HCT116 (cell line): ENCODE data around the gene PINK1. TPM values are rescaled to one million over a fixed set of nuclear protein-coding genes. Genes with fewer than 3 reads are reported as not detected.

Experiments
- ATAC-seq: fragments of 200-7000 bp; cut with Tn5 transposase; 2 replicates; pipeline ENCODE4 v1.9.1; 2020; ENCODE audit warnings: mild to moderate bottlenecking, moderate library complexity
- BruUV-seq: library from RNA; stranded (reverse); fragments of 400-500 nt; replicated peaks from 2 replicates; lab custom pipeline; 2021; lab: Mats Ljungman, UMichigan
- CTCF ChIA-PET: fragments of 300-600 bp; sonication (Branson Sonifier 250); formaldehyde crosslinking; loops from one replicate; lab custom pipeline; 2021; ENCODE audit warnings: antibody characterized with exemption; lab: Charles Lee
- POLR2A ChIA-PET: fragments of 300-600, 350-600 bp; sonication (Branson Sonifier 250); formaldehyde crosslinking; loops from one replicate; lab custom pipeline; 2021; ENCODE audit warnings: antibody characterized with exemption; lab: Charles Lee
- RAD21 ChIA-PET, 2 experiments: fragments of 300-600 bp; sonication (Branson Sonifier 250); formaldehyde crosslinking; loops; one replicate each; lab custom pipeline; 2023; ENCODE audit warnings: low total read pairs in 2 of 2; ENCODE audit not compliant: uncharacterized antibody in 2 of 2, unreplicated experiment in 2 of 2, low non-redundant PET in 1 of 2; lab: Charles Lee
- DNase-seq: peaks from one replicate; pipeline ENCODE4 v3.0.0-alpha.2; 2010; ENCODE audit warnings: low read depth, low spot score
- H2AFZ ChIP-seq: fragments of 200-600 bp; shearing (Covaris generic), sonication (generic); 2 replicates; pipeline ENCODE4 v1.6.1; 2017; ENCODE audit warnings: low read depth, mixed run types, mixed read lengths, antibody characterized with exemption, low read length; ENCODE audit not compliant: poor library complexity, severe bottlenecking
- H3K27ac ChIP-seq: 2 replicates; pipeline ENCODE4 v1.5.1; 2012; ENCODE audit warnings: low read depth, low read length
- H3K27me3 ChIP-seq: fragments of 200-600 bp; sonication (generic); 2 replicates; pipeline ENCODE4 v1.6.1; 2016; ENCODE audit warnings: mixed run types, low read length, mixed read lengths; ENCODE audit not compliant: insufficient read depth
- H3K36me3 ChIP-seq, 2 experiments: fragments of 200-500 bp in 1 of 2; fragments of 200-600 bp in 1 of 2; sonication (Bioruptor generic) in 1 of 2; sonication (generic) in 1 of 2; 2 replicates each; pipeline versions ENCODE4 v1.5.1 to v1.6.1; 2014 to 2016; ENCODE audit warnings: low read length in 2 of 2, inconsistent platforms in 1 of 2, mixed read lengths in 1 of 2, mixed run types in 1 of 2; ENCODE audit not compliant: insufficient read depth in 2 of 2, control insufficient read depth in 1 of 2
- H3K4me1 ChIP-seq, 2 experiments: fragments of 200-600 bp in 1 of 2; sonication (generic) in 1 of 2; 2 replicates each; pipeline versions ENCODE4 v1.5.1 to v1.6.1; 2012 to 2017; ENCODE audit warnings: low read length in 2 of 2, inconsistent platforms in 1 of 2, mild to moderate bottlenecking in 1 of 2, mixed read lengths in 1 of 2, mixed run types in 1 of 2, moderate library complexity in 1 of 2; ENCODE audit not compliant: insufficient read depth in 2 of 2, control insufficient read depth in 1 of 2
- H3K4me2 ChIP-seq: fragments of 200-600 bp; sonication (generic); 2 replicates; pipeline ENCODE4 v1.6.1; 2017; ENCODE audit warnings: mixed run types, low read length, mixed read lengths
- H3K4me3 ChIP-seq, 2 experiments: fragments of 200-600 bp in 1 of 2; sonication (generic) in 1 of 2; replicated peaks in 1 of 2; 2 replicates each; pipeline ENCODE4 v1.5.1; 2011 to 2016; ENCODE audit warnings: low read length in 2 of 2, control low read depth in 1 of 2, low read depth in 1 of 2, mild to moderate bottlenecking in 1 of 2, mixed read lengths in 1 of 2, mixed run types in 1 of 2
- H3K79me2 ChIP-seq: fragments of 200-600 bp; sonication (generic); 2 replicates; pipeline ENCODE4 v1.6.1; 2017; ENCODE audit warnings: mild to moderate bottlenecking, mixed run types, low read length, moderate library complexity, mixed read lengths; ENCODE audit not compliant: insufficient read depth
- H3K9ac ChIP-seq: fragments of 200-600 bp; sonication (generic); 2 replicates; pipeline ENCODE4 v1.6.1; 2016; ENCODE audit warnings: low read length, mixed read lengths
- H3K9me2 ChIP-seq: fragments of 200-600 bp; sonication (generic), shearing (Covaris generic); 2 replicates; pipeline ENCODE4 v1.6.1; 2017; ENCODE audit warnings: mixed run types, mild to moderate bottlenecking, moderate library complexity; ENCODE audit not compliant: insufficient read depth
- H3K9me3 ChIP-seq, 2 experiments: fragments of 200-500 bp in 1 of 2; fragments of 200-600 bp in 1 of 2; sonication (Bioruptor generic) in 1 of 2; sonication (generic) in 1 of 2; 2 replicates each; pipeline ENCODE4 v1.6.1; 2014 to 2017; ENCODE audit warnings: low read length in 2 of 2, mixed read lengths in 2 of 2, inconsistent platforms in 1 of 2, low read depth in 1 of 2, mild to moderate bottlenecking in 1 of 2, mixed run types in 1 of 2, moderate library complexity in 1 of 2; ENCODE audit not compliant: control insufficient read depth in 1 of 2, insufficient read depth in 1 of 2
- H4K20me1 ChIP-seq: fragments of 200-600 bp; sonication (generic), shearing (Covaris generic); 2 replicates; pipeline ENCODE4 v1.6.1; 2017; ENCODE audit warnings: mixed run types, mild to moderate bottlenecking, moderate library complexity; ENCODE audit not compliant: insufficient read depth
- CTCF ChIP-seq, 3 experiments: fragments of 200-600 bp in 1 of 3; sonication (generic) in 1 of 3; IDR thresholded peaks in 2 of 3; conservative IDR thresholded peaks in 1 of 3; 2 replicates each; pipeline ENCODE4 v1.5.1; 2012 to 2017; ENCODE audit warnings: low read depth in 2 of 3, low read length in 2 of 3, antibody characterized with exemption in 1 of 3, borderline replicate concordance in 1 of 3, control low read depth in 1 of 3, mild to moderate bottlenecking in 1 of 3, mixed read lengths in 1 of 3, mixed run types in 1 of 3, moderate library complexity in 1 of 3; ENCODE audit not compliant: insufficient read depth in 1 of 3
- EZH2phosphoT487 ChIP-seq: fragments of 200-600 bp; IDR thresholded peaks from 2 replicates; pipeline ENCODE4 v1.6.1; 2018; ENCODE audit warnings: antibody characterized with exemption, borderline replicate concordance
- FOSL1 ChIP-seq: IDR thresholded peaks from 2 replicates; pipeline ENCODE4 v1.6.1; 2012; ENCODE audit warnings: low read depth
- MAX ChIP-seq: IDR thresholded peaks from 2 replicates; pipeline ENCODE4 v1.6.1; 2012
- REST ChIP-seq: IDR thresholded peaks from 2 replicates; pipeline ENCODE4 v1.6.1; 2012; ENCODE audit warnings: low read depth
- SRF ChIP-seq: IDR thresholded peaks from 2 replicates; pipeline ENCODE4 v1.6.1; 2012; ENCODE audit warnings: low read depth
- YY1 ChIP-seq: IDR thresholded peaks from 2 replicates; pipeline ENCODE4 v1.6.1; 2011; ENCODE audit warnings: low read length, low read depth, moderate library complexity, mild to moderate bottlenecking; ENCODE audit not compliant: insufficient replicate concordance; ENCODE audit errors: extremely low read depth
- ZBTB33 ChIP-seq: IDR thresholded peaks from 2 replicates; pipeline ENCODE4 v1.6.1; 2011; ENCODE audit warnings: mild to moderate bottlenecking, low read length, moderate library complexity; ENCODE audit not compliant: insufficient replicate concordance; ENCODE audit errors: extremely low read depth
- ZFX ChIP-seq: fragments of 450-650 bp; IDR thresholded peaks from 2 replicates; pipeline ENCODE4 v1.6.1; 2017
- intact Hi-C: fragments of 100-400 bp; cut with micrococcal nuclease; formaldehyde crosslinking; loops from 2 replicates; pipeline ENCODE4 v1.10.0; 2022
- total RNA-seq: library from RNA; stranded (reverse); gene quantifications from one replicate; pipeline ENCODE4 v1.2.1, GENCODE V29; 2021; ENCODE audit not compliant: unreplicated experiment

The PINK1 gene
- total RNA-seq, 1 experiment from 2014 or later: 29.4 TPM

GRCh38 chr1:20626098-20626427, 7.2 kb upstream of the PINK1 start (continued):
- no peak for TF ChIP-seq YY1

- intact Hi-C loops: no loop called here
- no peaks in the 10 kb centered on the region for H3K9me2 ChIP-seq
- RAD21 ChIA-PET: no interaction called here
- H2AFZ ChIP-seq: no peak overlapping the region
- H3K4me1 ChIP-seq: peaks cover 3 to 10% of the 10 kb centered on the region in 2 experiments; a peak in 2 of 4 replicates
- no TSS peak for BruUV-seq
- no peak for DNase-seq
- TF ChIP-seq EZH2phosphoT487 (no peak), CTCF (IDR thresholded peaks at IDR 0.05 in 2 of 3, conservative IDR thresholded peaks at IDR 0.05 in 1 of 3; ENCODE audit: borderline replicate concordance in 1 of 3, insufficient read depth in 1 of 3, low read depth in 2 of 3, low read length in 2 of 3) (no peak), FOSL1 (no peak), YY1 (no peak), ZBTB33 (no peak), SRF (no peak), ZFX (no peak), REST (no peak), MAX (no peak)
- no peaks in the 10 kb centered on the region for H3K36me3 ChIP-seq
- POLR2A ChIA-PET: no interaction called here
- no peak for ATAC-seq
- no peaks in the 10 kb centered on the region for H4K20me1 ChIP-seq
- H3K79me2 ChIP-seq: no peaks in the 10 kb centered on the region
- CTCF ChIA-PET: interaction anchor here (1.0 kb wide), 1 partner anchor 51 kb away, joined by 3 read pairs; no protein-coding TSS in a partner anchor
- H3K9ac ChIP-seq: no peak overlapping the region
- H3K9me3 ChIP-seq: no peaks in the 10 kb centered on the region; a peak in 1 of 4 replicates
- H3K27me3 ChIP-seq: no peaks in the 10 kb centered on the region
- no peak overlapping the region for H3K27ac ChIP-seq
- no peak overlapping the region for H3K4me3 ChIP-seq
- peak overlapping the region; percentile 47 for H3K4me2 ChIP-seq
Observed at GRCh38 chr1:20626524-20626923, 6.7 kb upstream of the PINK1 start.
